Measurements from ENCODE around the gene TRMT1.

The TRMT1 gene

GRCh38 chr19:13109361-13110098 is 7.0 kb downstream of the TRMT1 start:
- no peak for DNase-seq (ENCODE audit: low read depth in 1 of 2, low spot score in 1 of 2)
- TF ChIP-seq CTCF (IDR thresholded peaks at IDR 0.05; ENCODE audit: insufficient read depth, low read length): no peak
- TF ChIP-seq POLR2AphosphoS5 (IDR thresholded peaks at IDR 0.05; ENCODE audit: low read depth): no peak
- no peak overlapping the region for H3K27ac ChIP-seq (replicated peaks)
- H3K4me3 ChIP-seq (replicated peaks; ENCODE audit: insufficient read depth, low read length): no peak overlapping the region
- no peaks in the 10 kb centered on the region for H3K27me3 ChIP-seq (ENCODE audit: insufficient read depth, poor library complexity, severe bottlenecking)

- DNase-seq (ENCODE audit: low read depth in 1 of 2, low spot score in 1 of 2): peak in 1 of 2 experiments; percentile 73
- no peaks in the 10 kb centered on the region for H3K27me3 ChIP-seq (ENCODE audit: insufficient read depth, poor library complexity, severe bottlenecking)
- peak overlapping the region; percentile 99 for H3K27ac ChIP-seq (replicated peaks)
- TF ChIP-seq POLR2AphosphoS5 (IDR thresholded peaks at IDR 0.05; ENCODE audit: low read depth): peak; percentile 62; the same call in 1 of the 2 replicates
- no peak for TF ChIP-seq CTCF (IDR thresholded peaks at IDR 0.05; ENCODE audit: insufficient read depth, low read length)
- TF ChIP-seq GABPA (IDR thresholded peaks at IDR 0.05; ENCODE audit: low read depth): peak; percentile 83
- H3K4me3 ChIP-seq (replicated peaks; ENCODE audit: insufficient read depth, low read length): peak overlapping the region; percentile 48
These were observed 11.5 kb downstream of the TRMT1 start for GRCh38 chr19:13104848-13105711.

GRCh38 chr19:13104360-13104847 is 12.1 kb downstream of the TRMT1 start:
- Histone ChIP-seq H3K4me3 (replicated peaks; ENCODE audit: insufficient read depth, low read length) (peak overlapping the region; percentile 48), H3K27me3 (ENCODE audit: insufficient read depth, poor library complexity, severe bottlenecking) (no peaks in the 10 kb centered on the region), H3K27ac (replicated peaks) (peak overlapping the region; percentile 99)
- peak; percentile 95 to 97 for DNase-seq (ENCODE audit: low read depth in 1 of 2, low spot score in 1 of 2)
- peak; percentile 74 for TF ChIP-seq GABPA (IDR thresholded peaks at IDR 0.05; ENCODE audit: low read depth)
- peak; percentile 66 for TF ChIP-seq REST (IDR thresholded peaks at IDR 0.05; ENCODE audit: insufficient replicate concordance, low read depth)
- TF ChIP-seq POLR2AphosphoS5 (IDR thresholded peaks at IDR 0.05; ENCODE audit: low read depth): peak; percentile 100
- no peak for TF ChIP-seq SPI1 (IDR thresholded peaks at IDR 0.05; ENCODE audit: borderline replicate concordance, low read depth)
- TF ChIP-seq CTCF (IDR thresholded peaks at IDR 0.05; ENCODE audit: insufficient read depth, low read length): peak; percentile 85

GRCh38 chr19:13103581-13104359 is 12.8 kb downstream of the TRMT1 start:
- H3K27ac ChIP-seq (replicated peaks): peak overlapping the region; percentile 99
- TF ChIP-seq CTCF (IDR thresholded peaks at IDR 0.05; ENCODE audit: insufficient read depth, low read length) (no peak), GABPA (IDR thresholded peaks at IDR 0.05; ENCODE audit: low read depth) (no peak), POLR2AphosphoS5 (IDR thresholded peaks at IDR 0.05; ENCODE audit: low read depth) (no peak), SPI1 (IDR thresholded peaks at IDR 0.05; ENCODE audit: borderline replicate concordance, low read depth) (no peak), REST (IDR thresholded peaks at IDR 0.05; ENCODE audit: insufficient replicate concordance, low read depth) (no peak)
- peak in 1 of 2 experiments; percentile 77 for DNase-seq (ENCODE audit: low read depth in 1 of 2, low spot score in 1 of 2)
- no peaks in the 10 kb centered on the region for H3K27me3 ChIP-seq (ENCODE audit: insufficient read depth, poor library complexity, severe bottlenecking)
- H3K4me3 ChIP-seq (replicated peaks; ENCODE audit: insufficient read depth, low read length): peak overlapping the region; percentile 48

Measured in HL-60 (cell line).